GM19240 (cell line): ENCODE measurements around the gene TBC1D24.

Experiments
- DNase-seq: peaks from one replicate; pipeline ENCODE4 v3.0.0; 2011; ENCODE audit warnings: low spot score; ENCODE audit not compliant: insufficient read length

TBC1D24 gene

DNA sequence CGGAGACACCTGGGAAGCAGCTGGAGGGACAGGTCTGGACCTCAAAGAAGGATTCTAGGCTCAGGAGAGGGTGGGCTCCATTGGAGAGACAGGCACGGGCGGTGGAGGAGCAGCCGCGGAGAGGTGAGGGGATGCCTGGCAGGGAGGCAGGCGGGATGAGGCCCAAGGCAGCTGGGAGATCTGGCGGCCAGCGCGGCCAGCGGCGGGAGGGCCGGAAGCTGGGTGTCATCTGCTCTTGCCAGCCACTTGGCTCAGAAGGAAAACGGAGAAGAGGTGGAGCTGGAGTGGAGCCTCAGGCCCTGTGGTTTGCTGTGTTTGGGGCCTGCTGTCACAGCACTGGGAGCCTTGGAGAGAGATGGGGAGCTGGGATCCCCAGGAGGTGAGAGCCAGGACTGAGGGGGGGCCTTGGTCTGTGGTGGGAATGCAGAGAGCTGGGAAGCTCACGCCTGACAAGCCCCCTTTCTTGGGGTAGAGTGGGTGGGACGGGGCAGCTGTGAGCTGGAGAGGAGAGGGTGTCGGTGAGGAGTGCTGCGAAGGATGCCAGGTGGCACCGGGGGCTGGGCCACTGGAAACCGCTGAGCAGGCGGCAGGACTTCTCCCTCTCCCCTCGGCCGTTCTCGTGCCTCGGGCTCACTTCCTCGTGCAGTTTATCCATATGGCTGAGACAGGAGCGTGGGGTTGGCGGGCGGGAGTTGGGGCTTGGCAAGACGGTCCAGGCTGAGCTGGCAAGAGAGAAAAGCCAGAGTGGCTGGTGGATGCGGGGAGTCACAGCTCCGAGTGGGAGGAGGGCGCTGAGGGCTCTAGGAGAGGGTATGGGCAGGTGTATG is 8.0 kb downstream of the TBC1D24 start:
- no peak for DNase-seq

DNA sequence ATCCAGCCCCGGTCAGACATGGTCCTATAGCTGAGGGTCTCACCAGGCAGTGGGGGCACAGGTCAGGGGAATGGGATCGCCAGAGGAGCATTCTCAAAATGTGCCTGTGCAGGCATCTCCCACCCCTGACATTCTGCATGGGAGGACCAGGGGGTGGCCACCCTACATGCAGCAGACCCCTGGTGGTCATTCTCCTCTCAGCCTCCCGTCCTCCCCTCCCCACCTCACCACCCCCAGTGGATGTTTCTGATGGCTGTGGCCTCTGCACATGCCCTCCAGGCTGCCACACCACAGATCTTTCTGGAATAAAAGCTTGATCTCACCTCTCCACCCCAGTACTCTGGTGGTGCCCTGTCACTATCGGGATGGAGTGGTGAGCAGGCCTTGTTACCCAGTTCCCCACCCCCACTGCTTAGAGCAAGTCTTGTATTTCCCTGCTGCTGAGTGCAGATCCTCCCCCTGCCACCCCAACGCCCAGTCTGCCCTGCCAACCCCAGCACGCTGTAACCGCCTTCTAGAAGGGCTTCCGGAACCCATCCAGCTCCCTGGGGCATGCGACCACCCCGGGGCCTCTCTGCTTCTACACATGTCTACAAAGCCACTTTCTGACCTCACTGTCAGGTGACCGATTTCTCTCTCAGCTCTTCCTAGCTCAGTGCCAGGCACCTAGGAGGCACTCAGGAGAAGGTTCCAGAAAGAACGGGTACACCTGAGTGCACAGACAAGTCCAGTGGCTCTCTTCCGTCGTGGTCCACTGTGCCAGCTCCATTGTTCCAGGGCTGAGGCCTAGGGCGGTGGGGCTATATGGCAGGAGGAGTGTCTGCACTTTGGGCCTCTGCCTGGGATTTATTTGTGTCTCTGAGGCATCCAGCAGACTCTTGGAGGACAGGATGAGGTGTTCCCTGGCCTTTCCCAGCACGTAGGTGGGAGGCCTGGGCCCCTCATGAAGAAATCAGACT is 9.3 kb downstream of the TBC1D24 start:
- no peak for DNase-seq

DNA sequence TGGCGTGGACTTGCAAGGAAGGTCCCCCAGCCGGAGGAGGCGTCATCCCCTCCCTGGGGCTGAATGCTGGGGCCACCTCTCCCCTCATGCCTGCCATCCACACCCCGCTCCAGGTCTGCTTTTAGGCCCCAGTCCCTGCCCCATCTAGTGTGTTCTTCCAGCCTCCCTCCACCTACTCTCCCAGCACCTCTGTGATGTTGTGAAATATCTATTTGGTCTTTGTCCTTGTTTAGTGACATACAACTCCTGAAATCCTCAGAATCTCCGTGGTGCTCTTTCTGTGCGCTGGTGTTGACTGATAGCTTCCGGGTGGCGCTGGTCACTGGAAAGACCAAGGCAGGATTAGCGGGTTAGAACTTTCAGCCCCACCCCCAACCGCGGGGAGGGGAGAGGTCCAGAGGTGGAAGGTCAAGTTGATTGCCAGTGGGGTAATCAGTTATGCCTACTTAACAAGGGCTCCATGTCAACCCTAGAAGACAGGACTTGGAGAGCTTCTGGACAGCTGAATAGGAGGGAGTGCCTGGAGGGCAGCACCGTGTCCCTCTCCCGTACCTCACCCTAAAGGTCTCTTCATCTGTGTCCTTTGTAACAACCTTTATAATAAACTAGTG is 10.1 kb downstream of the TBC1D24 start:
- DNase-seq = no peak

DNA sequence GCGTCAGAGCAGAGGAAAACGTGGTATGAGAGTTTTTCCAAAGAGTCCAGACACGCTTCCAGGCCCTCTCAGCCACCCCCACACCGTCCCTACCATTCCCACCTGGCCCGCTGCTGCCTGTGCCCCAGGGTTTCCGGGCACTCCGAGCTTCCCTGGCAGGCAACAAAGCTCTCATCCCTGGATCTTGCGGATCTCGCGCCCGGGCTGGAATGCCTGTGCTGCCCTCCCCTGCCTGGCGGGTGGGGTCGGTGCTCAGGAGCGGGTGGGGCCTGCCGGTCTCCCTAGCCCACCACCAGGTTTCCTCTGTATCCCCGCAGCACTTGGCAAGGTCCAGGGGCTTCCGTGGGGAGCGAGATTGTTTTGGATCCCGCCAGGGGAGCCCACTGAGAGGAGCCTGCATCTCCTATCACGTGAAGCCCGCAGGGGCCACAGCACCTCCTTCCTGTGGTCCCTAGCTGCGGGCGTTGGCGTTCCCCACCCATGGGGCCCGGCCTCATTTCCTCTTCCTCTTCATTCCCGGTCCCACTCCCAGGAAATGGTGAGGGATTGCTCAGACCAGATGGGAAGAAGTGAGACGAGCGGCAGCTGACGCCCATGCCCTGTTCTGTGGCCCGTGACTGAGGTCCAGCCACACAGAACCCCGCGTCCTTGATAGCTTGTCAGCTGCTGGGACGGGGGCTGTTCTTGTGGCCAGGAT is 11.0 kb downstream of the TBC1D24 start:
- DNase-seq = no peak

DNA sequence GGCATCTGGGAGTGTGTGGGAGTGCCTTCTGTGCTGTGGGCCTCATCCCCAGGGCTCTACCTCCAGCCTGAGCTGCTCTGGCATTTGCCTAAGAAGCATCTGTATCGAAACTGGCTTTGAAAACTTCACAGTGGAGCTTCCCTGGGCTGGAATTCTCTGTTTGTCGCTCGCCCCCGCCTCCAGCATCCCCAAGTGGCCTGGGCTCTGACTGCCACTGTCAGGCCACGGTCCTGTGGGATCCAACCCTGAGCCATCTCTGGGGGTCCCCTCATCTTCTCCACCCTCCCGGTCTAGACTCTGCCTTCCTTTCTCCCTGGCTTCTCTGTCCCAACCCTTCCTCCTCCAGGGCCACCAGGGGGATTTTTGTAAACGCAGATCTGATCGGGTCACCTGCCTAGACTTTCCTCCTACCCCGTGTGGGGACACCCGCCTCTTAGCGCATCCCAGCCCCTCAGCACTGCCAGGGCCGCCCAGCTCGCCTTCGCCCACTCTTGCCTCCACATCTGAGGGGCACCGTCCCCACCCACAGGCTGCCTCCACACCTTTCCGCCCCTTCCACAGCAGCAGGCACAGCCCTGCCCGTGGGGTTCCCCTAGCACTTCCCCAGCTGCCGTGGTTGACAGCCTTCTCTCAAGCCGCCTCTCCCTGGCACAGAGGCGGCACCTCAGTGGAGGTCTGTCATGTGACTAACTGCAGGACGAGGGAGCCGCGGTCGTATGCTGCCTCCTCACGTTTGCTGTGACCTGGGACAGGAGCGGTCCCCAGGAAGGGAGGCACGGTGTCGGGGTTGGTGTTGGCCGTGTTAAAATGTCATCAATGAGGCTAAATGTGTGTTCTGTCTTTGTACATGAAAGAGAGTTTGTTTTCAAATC is 12.0 kb downstream of the TBC1D24 start:
- DNase-seq = peak; percentile 79

DNA sequence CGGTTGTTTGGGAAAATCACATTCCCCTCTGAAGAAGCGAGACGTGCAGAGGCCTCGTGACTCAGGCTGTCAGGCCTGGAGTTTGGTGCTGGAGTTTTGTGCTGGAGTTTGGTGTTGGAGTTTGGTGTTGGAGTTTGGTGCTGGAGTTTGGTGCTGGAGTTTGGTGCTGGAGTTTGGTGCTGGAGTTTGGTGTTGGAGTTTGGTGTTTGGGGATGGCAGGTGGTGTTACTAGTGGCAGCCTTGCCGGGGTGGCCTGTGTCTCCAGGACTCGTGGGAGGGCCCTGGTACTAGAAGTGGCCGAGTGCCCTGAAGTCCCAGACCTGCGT is 12.6 kb downstream of the TBC1D24 start:
- no peak for DNase-seq

DNA sequence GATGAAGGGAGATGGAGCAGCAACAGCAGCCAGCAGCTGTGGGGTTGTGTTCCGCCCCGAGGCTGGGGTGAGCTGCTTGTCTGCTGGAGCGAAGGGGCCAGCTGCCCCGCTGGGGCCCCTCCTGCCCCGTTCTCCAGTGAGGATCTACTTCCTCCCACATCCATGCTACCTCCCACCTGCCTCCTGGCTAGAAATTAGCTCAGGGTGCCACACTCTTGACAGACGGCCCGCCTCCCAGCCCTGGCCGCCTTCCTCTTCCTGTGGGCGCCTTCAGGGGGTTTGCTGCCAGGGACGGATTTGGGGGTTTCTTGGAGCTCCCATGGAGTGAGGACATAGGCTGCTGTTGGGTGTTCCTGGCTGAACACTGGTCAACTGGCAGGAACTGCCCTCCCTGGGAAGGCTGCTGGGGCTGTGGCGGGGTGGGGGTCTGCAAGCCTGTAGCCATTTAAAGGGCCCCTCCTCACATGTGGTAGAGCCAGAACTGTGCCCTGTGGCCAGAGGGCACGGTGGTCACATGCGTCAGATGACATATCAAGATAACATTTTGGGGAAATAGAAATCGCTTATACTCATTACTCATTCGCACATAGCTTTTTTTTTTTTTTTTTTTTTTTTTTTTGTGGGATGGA is 13.1 kb downstream of the TBC1D24 start:
- DNase-seq = no peak

DNA sequence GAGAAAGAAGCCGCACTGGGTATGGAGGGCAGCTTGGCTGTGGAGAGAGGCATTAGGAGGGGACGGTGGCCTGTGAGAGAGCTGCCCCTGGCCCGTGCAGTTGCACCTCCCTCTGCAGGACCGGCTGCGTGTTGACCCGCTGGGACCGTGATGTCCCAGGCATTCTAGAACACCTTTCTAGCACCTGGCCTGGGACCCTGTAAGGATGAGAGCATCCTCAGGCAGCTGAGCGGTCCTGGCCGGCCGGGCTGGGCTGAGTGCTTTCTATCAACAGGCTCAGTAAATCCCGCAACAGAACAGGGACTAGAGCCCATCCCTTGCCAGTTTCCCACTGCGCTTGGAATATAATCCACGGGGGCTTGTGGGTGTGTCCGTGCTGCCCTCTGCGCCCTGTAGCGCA is 14.7 kb downstream of the TBC1D24 start:
- no peak for DNase-seq

DNA sequence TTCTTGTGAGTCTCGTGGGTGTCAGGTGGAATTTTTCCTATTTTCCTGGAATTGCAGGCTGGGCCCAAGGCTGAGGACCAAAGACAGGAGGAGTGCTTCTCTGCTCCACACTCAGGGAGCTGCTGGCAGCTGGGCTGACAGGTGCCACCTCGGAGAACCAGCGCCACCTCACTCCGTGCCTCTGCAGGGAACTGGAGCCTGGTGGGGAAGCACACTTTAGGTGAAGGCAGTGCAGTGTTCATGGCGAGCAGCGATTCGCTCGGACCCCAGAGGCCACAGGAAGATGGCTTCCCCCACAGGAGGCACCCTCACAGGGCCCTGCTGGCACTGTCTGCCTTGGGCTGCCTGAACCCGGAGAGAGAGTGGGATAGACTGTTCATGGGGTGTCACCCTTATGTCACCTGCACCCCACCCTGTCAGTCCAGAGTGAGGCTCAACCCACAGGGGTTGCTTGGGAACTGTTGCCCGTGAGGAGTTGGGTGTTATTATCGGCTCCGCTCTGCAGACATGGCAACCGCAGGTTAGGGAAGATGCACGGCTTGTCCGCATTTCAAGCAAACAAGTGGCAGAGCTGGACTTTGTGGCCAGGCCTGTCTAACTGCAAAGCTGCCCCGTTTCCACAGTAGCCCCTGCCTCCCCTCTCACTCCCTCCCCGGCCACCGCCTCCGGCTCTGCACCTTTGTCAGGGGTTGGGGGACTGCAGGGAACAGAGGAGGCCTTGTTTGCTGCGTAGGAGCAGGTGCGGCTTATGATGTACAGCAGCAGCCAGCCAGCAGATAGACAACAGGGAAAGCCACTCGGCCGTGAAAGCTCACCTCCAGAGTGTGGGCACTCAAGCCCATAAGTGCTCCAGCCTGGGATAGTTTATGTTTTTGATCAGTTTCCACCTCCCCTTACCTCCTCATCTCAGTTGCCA is 15.5 kb downstream of the TBC1D24 start:
- no peak for DNase-seq

DNA sequence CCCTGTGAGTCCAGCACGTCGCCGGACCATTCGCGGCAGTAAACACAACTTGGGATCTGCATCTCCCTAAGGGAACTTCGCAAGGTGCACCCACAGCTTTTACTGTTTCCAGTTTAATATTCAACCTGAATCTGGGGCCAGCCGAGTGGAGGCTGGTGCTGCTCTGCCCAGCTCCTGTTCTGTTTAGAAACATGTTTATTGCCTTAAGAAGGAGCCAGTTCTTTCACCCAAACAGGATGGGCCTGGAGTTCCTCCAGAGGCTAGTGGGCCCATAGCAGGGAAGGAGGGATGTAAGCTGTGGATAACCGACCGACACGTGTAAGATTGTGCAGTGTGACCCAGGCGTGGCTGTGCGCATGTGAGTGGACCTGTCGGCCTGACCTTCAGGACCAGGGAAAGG is 17.4 kb downstream of the TBC1D24 start:
- DNase-seq = no peak

DNA sequence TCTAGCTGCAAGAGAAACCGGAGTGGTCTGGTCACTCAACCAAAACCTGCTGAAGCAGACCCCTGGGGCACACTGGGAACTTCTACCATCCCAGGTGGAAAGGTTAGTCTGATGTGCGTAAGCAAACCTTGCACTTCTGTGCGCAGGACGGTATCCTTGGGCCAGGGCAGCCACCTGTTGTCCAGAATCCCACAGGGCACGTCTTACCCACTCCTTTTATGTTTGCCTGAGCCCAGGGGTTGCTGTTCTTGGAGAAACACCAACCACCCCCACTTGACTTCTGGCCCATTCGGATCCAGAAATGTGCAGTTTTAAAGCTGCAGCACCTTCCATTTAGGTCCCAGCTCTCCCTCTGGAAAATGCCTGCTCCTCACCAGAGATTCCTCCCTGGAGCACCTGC is 18.7 kb downstream of the TBC1D24 start:
- no peak for DNase-seq

DNA sequence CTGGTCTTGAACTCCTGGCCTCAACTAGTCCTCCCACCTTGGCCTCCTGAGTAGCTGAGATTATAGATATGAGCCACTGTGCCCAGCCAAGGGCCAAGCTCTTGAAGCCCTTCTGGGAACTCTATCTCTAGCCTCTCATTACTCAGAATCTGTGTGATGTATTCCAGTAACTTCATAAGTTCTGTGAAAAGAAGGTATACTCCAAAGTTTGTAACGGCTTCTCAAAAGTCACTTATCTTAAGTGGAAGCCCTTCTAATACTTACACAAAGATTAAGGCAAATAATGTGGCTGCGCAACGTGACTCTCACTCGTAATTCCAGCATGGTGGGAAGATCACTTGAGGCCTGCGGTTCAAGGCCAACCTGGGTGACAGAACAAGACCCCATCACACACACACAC is 19.7 kb downstream of the TBC1D24 start:
- no peak for DNase-seq

DNA sequence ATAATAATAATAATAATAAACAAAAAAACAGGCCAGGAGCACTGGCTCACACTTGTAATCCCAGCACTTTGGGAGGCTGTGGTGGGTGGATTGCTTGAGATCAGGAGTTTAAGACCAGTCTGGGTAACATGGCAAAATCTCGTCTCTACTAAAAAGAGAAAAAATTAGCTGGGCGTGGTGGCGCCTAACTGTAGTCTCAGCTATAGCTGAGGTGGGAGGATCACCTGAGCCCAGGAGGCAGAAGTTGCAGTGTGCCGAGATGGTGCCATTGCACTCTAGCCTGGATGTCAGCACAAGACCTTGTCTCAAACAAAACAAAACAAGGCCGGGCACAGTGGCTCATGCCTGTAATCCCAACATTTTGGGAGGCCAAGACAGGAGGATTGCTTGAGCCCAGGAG is 20.1 kb downstream of the TBC1D24 start:
- no peak for DNase-seq

DNA sequence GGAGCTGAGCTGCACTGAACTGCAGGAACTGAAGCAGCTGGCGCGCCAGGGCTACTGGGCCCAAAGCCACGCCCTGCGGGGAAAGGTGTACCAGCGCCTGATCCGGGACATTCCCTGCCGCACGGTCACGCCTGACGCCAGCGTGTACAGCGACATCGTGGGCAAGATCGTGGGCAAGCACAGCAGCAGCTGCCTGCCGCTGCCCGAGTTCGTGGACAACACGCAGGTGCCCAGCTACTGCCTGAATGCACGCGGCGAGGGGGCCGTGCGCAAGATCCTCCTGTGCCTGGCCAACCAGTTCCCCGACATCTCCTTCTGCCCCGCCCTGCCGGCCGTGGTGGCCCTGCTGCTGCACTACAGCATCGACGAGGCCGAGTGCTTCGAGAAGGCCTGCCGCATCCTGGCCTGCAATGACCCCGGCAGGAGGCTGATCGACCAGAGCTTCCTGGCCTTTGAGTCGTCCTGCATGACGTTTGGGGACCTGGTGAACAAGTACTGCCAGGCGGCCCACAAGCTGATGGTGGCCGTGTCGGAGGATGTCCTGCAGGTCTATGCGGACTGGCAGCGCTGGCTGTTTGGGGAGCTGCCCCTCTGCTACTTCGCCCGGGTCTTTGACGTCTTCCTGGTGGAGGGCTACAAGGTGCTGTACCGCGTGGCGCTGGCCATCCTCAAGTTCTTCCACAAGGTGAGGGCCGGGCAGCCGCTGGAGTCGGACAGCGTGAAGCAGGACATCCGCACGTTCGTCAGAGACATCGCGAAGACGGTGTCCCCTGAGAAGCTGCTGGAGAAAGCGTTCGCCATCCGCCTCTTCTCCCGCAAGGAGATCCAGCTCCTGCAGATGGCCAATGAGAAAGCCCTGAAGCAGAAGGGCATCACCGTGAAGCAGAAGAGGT is 21.5 kb downstream of the TBC1D24 start:
- no peak for DNase-seq

DNA sequence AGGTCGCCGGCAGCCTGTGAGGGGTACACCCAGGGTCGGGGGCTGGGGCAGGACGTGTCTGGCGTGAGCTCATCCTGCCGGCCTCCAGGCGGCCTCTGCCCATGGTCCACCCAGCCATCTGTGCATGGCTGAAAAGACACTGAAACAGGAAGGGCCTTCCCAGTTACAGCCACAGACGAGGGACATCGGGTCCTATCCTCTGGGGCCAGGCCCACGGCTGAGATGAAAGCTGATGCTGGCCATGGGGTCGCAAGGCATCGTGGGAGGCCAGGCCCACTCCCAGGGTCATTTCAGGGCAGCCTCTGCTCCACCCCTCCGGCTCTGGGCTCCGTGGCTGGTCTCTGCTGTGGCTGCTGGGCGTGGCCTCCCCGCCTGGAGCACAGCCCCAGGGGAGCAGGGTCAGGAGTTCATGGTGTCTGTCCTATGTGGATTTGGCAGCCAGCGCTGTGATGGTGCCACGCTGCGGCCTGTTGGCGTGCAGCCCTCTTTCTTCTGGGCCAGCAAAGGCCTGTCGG is 22.2 kb downstream of the TBC1D24 start:
- DNase-seq = no peak

DNA sequence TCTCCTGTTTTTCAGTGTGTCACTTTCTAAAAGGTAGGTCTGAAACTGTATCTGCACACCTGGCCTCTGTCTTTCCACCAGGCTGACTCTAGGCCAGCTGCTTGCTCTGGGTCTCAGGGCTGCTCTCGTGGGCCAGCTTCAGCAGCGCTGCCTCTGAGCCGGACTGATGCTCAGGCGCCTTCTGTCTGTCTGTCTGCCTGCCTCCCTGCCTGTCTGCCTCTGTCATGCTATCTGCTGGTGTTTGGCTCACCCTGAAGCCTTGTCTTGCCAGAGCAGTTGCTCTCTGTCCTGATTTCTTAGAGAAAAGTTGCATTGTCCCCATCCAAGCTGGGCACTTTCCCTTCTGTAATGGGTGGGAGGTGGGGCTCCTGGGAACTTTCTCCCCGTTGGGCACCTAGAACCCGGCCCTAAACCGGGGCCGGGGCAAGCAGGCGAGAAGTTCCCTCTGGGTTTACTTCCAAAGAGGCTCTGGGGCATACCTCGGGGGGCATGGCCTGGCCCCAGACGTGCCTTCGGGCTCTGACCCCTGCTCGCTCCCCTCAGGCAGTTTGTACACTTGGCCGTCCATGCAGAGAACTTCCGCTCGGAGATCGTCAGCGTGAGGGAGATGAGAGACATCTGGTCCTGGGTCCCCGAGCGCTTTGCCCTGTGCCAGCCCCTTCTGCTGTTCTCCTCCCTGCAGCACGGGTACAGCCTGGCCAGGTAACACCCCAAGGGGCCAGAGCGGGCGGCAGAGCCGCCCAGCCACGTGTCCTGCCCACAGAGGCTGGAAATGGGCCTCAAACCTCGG is 23.0 kb downstream of the TBC1D24 start:
- no peak for DNase-seq
